ENCODE measurements around the gene LY6G5C.

Gene LY6G5C

GRCh38 chr6:31636698-31637596, 43.9 kb downstream of the LY6G5C start:
- peaks cover 56 to 98% (median 95%) of the 10 kb centered on the region in 11 experiments; a peak in 21 of 22 replicates for H4K20me1 ChIP-seq
- H3K4me2 ChIP-seq: peak overlapping the region in 2 of 11 experiments; percentile 30 to 36; a peak in 2 of 22 replicates
- H3K4me3 ChIP-seq: no peak overlapping the region
- H3K4me1 ChIP-seq: peaks cover 8 to 23% (median 12%) of the 10 kb centered on the region in 10 experiments; a peak in 14 of 20 replicates
- no peaks in the 10 kb centered on the region for H3K9me3 ChIP-seq (replicated peaks in 1 of 11)
- H3K9ac ChIP-seq: 0 out of 22 replicates have a peak overlapping the region, but pooled peaks of 1 of the 11 experiments have one; percentile 15
- H3K36me3 ChIP-seq: peaks cover 98 to 99% (median 98%) of the 10 kb centered on the region in 11 experiments
- H3K27me3 ChIP-seq: no peaks in the 10 kb centered on the region
- no peak for TF ChIP-seq Cebpa-rat (IDR thresholded peaks at IDR 0.05)
- H3K27ac ChIP-seq: no peak overlapping the region

GRCh38 chr6:31634969-31635575, 45.8 kb downstream of the LY6G5C start:
- no peak overlapping the region for H3K4me3 ChIP-seq
- peaks cover 66 to 98% (median 96%) of the 10 kb centered on the region in 11 experiments; a peak in 21 of 22 replicates for H4K20me1 ChIP-seq
- no peaks in the 10 kb centered on the region for H3K27me3 ChIP-seq
- H3K4me2 ChIP-seq: no peak overlapping the region
- H3K27ac ChIP-seq: no peak overlapping the region
- H3K9me3 ChIP-seq (replicated peaks in 1 of 11): no peaks in the 10 kb centered on the region
- peaks cover 8 to 16% (median 11%) of the 10 kb centered on the region in 10 experiments; a peak in 14 of 20 replicates for H3K4me1 ChIP-seq
- peaks cover 98 to 99% (median 98%) of the 10 kb centered on the region in 11 experiments for H3K36me3 ChIP-seq
- no peak for TF ChIP-seq Cebpa-rat (IDR thresholded peaks at IDR 0.05)
- peak overlapping the region in 4 of 11 experiments; percentile 16 to 28 (median 22); a peak in 4 of 22 replicates for H3K9ac ChIP-seq

DNA sequence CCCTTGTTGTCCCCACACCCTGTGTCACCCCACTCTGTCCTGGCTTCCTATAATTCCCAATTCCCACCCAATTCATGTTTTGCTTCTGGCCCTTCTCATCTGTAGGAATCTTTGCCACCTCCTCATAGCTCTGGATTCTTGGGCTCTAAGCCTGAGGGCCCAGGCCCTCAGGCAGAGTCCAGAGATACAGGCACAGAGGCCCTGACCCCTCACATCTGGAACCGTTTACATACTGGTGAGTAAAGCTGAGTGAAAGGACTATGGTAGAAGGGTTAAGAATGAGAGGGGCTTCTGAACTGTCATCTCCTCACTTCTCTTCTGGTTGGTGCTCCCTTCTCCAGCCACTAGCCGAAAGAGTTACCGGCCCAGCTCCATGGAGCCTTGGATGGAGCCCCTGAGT, 46.7 kb downstream of the LY6G5C start:
- no peak overlapping the region for H3K4me2 ChIP-seq
- peaks cover 98 to 99% (median 98%) of the 10 kb centered on the region in 11 experiments for H3K36me3 ChIP-seq
- H3K27ac ChIP-seq: no peak overlapping the region
- H3K9me3 ChIP-seq (replicated peaks in 1 of 11): no peaks in the 10 kb centered on the region
- H3K4me1 ChIP-seq: peaks cover 1 to 10% (median 3%) of the 10 kb centered on the region in 10 experiments; a peak in 12 of 20 replicates
- TF ChIP-seq Cebpa-rat (IDR thresholded peaks at IDR 0.05): no peak
- H4K20me1 ChIP-seq: peaks cover 59 to 98% (median 95%) of the 10 kb centered on the region in 11 experiments; a peak in 21 of 22 replicates
- H3K9ac ChIP-seq: peak overlapping the region in 7 of 11 experiments; percentile 8 to 41 (median 20); a peak in 4 of 22 replicates
- H3K4me3 ChIP-seq: no peak overlapping the region
- no peaks in the 10 kb centered on the region for H3K27me3 ChIP-seq

GRCh38 chr6:31633447-31633846, 47.4 kb downstream of the LY6G5C start:
- Histone ChIP-seq H3K4me3 (no peak overlapping the region), H4K20me1 (peaks cover 61 to 98% (median 96%) of the 10 kb centered on the region in 11 experiments; a peak in 21 of 22 replicates), H3K36me3 (peaks cover 98 to 99% (median 98%) of the 10 kb centered on the region in 11 experiments), H3K27ac (no peak overlapping the region), H3K4me1 (peaks cover 0 to 10% (median 0%) of the 10 kb centered on the region in 10 experiments; a peak in 3 of 20 replicates), H3K9ac (peak overlapping the region in 5 of 11 experiments; percentile 1 to 41 (median 15); a peak in 4 of 22 replicates), H3K4me2 (no peak overlapping the region), H3K27me3 (no peaks in the 10 kb centered on the region), H3K9me3 (replicated peaks in 1 of 11) (no peaks in the 10 kb centered on the region)
- TF ChIP-seq Cebpa-rat (IDR thresholded peaks at IDR 0.05): no peak

DNA sequence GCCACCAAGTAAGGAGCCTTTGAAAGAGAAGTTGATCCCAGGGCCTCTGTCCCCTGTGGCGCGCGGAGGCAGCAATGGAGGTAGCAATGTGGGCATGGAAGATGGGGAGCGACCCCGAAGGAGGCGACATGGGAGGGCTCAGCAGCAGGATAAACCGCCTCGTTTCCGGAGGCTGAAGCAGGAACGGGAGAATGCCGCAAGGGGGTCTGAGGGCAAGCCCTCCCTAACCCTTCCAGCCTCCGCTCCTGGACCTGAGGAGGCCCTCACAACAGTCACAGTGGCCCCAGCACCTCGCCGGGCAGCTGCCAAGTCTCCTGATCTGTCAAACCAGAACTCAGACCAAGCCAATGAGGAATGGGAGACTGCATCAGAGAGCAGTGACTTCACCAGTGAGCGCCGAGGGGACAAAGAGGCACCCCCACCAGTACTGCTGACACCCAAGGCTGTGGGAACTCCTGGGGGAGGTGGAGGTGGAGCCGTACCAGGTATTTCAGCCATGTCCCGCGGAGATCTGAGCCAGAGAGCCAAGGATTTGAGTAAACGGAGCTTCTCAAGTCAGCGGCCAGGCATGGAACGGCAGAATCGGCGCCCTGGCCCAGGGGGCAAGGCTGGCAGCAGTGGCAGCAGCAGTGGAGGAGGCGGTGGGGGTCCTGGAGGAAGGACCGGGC, 48.5 kb downstream of the LY6G5C start:
- no peak for TF ChIP-seq Cebpa-rat (IDR thresholded peaks at IDR 0.05)
- peaks cover 0 to 10% (median 0%) of the 10 kb centered on the region in 10 experiments; a peak in 3 of 20 replicates for H3K4me1 ChIP-seq
- peaks cover 100% of the 10 kb centered on the region in 11 experiments for H3K36me3 ChIP-seq
- no peaks in the 10 kb centered on the region for H3K27me3 ChIP-seq
- H3K4me3 ChIP-seq: no peak overlapping the region
- H4K20me1 ChIP-seq: peaks cover 72 to 100% (median 98%) of the 10 kb centered on the region in 11 experiments; a peak in 21 of 22 replicates
- no peak overlapping the region; a peak in 2 of 22 replicates for H3K27ac ChIP-seq
- H3K9me3 ChIP-seq (replicated peaks in 1 of 11): no peaks in the 10 kb centered on the region
- no peak overlapping the region for H3K4me2 ChIP-seq
- H3K9ac ChIP-seq: peak overlapping the region in 7 of 11 experiments; percentile 1 to 48 (median 30); a peak in 8 of 22 replicates

DNA sequence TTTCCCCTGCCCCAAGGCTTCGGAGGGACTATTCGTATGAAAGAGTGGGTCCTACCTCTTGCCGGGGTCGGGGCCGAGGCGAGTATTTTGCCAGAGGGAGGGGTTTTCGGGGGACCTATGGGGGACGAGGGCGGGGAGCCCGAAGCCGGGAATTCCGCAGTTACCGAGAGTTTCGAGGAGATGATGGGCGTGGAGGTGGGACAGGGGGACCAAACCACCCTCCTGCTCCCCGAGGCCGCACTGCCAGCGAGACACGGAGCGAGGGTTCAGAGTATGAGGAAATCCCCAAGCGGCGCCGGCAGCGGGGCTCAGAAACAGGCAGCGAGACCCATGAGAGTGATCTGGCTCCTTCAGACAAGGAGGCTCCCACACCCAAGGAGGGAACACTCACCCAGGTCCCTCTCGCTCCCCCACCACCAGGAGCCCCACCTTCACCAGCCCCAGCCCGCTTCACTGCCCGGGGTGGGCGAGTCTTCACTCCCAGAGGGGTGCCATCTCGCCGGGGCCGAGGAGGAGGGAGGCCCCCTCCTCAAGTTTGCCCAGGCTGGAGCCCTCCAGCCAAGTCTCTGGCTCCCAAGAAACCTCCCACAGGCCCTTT, 49.1 kb downstream of the LY6G5C start:
- Histone ChIP-seq H3K9me3 (replicated peaks in 1 of 11) (no peaks in the 10 kb centered on the region), H3K36me3 (peaks cover 100% of the 10 kb centered on the region in 11 experiments)

GRCh38 chr6:31631209-31631608, 49.7 kb downstream of the LY6G5C start:
- H4K20me1 ChIP-seq: peaks cover 66 to 100% (median 99%) of the 10 kb centered on the region in 11 experiments; a peak in 21 of 22 replicates
- H3K4me1 ChIP-seq: no peaks in the 10 kb centered on the region
- peaks cover 100% of the 10 kb centered on the region in 11 experiments for H3K36me3 ChIP-seq
- no peaks in the 10 kb centered on the region for H3K9me3 ChIP-seq (replicated peaks in 1 of 11)
- no peak overlapping the region for H3K4me2 ChIP-seq
- H3K27me3 ChIP-seq: no peaks in the 10 kb centered on the region
- no peak overlapping the region for H3K4me3 ChIP-seq
- H3K9ac ChIP-seq: peak overlapping the region in 3 of 11 experiments; percentile 15 to 29 (median 22); a peak in 2 of 22 replicates
- TF ChIP-seq Cebpa-rat (IDR thresholded peaks at IDR 0.05): no peak
- H3K27ac ChIP-seq: no peak overlapping the region

More for the DNA sequence above, 49.1 kb downstream of the LY6G5C start:
- Histone ChIP-seq H3K9ac (peak overlapping the region in 6 of 11 experiments; percentile 1 to 48 (median 34); a peak in 6 of 22 replicates), H3K4me3 (no peak overlapping the region), H3K4me2 (no peak overlapping the region), H4K20me1 (peaks cover 67 to 100% (median 99%) of the 10 kb centered on the region in 11 experiments; a peak in 21 of 22 replicates), H3K27ac (no peak overlapping the region; a peak in 1 of 22 replicates), H3K4me1 (peaks cover 0 to 4% (median 0%) of the 10 kb centered on the region in 10 experiments; a peak in 2 of 20 replicates), H3K27me3 (no peaks in the 10 kb centered on the region)
- TF ChIP-seq Cebpa-rat (IDR thresholded peaks at IDR 0.05): no peak

Data from BLaER1 treated with 17β-estradiol and CSF1 and Interleukin-3, amounts not matched to agents 10 nM and 100 nM (cell line).